Upper lobe of left lung (tissue), 6 donors: ENCODE data around the gene KCTD5. TPM values are rescaled to one million over a fixed set of nuclear protein-coding genes. Genes with fewer than 3 reads are reported as not detected.

ENCODE experiments used
- ATAC-seq, 2 donors: fragments of 200-7000 bp; cut with Tn5 transposase; one replicate each; pipeline ENCODE4 v1.9.1; 2022; ENCODE audit warnings: mild to moderate bottlenecking in 2 of 2, moderate library complexity in 2 of 2; ENCODE audit not compliant: low FRiP score in 2 of 2
- DNase-seq, 2 donors: peaks; one replicate each; pipeline ENCODE4 v3.0.0-alpha.2; 2019 to 2020
- H3K27ac ChIP-seq, 4 donors: fragments of 200-600 bp; sonication (generic); one replicate each; pipeline ENCODE4 v1.5.1; 2016 to 2019
- H3K27me3 ChIP-seq, 4 donors: fragments of 200-600 bp; sonication (generic); one replicate each; pipeline ENCODE4 v1.5.1; 2017 to 2019
- H3K36me3 ChIP-seq, 4 donors: fragments of 200-600 bp; sonication (generic); one replicate each; pipeline ENCODE4 v1.5.1; 2016 to 2019
- H3K4me1 ChIP-seq, 4 donors: fragments of 200-600 bp; sonication (generic); one replicate each; pipeline ENCODE4 v1.5.1; 2018 to 2019
- H3K4me3 ChIP-seq, 4 donors: fragments of 200-600 bp; sonication (generic); one replicate each; pipeline ENCODE4 v1.5.1; 2017 to 2019; ENCODE audit warnings: mild to moderate bottlenecking in 2 of 4, moderate library complexity in 1 of 4
- H3K9me3 ChIP-seq, 4 donors: fragments of 200-600 bp; sonication (generic); one replicate each; pipeline ENCODE4 v1.5.1; 2018 to 2019
- EP300 ChIP-seq, 4 donors: sonication (generic); formaldehyde crosslinking; IDR thresholded peaks; one replicate each; pipeline ENCODE4 v1.5.1; 2017; ENCODE audit warnings: antibody characterized with exemption in 4 of 4, control low read depth in 2 of 4
- POLR2A ChIP-seq, 4 donors: fragments of 450-650 bp; IDR thresholded peaks; one replicate each; pipeline ENCODE4 v1.5.1; 2016 to 2017; ENCODE audit warnings: antibody characterized with exemption in 4 of 4, mild to moderate bottlenecking in 2 of 4
- POLR2AphosphoS5 ChIP-seq, 2 donors: sonication (generic); formaldehyde crosslinking; IDR thresholded peaks; one replicate each; pipeline ENCODE4 v1.5.1; 2017; ENCODE audit warnings: antibody characterized with exemption in 2 of 2
- WGBS, 2 donors: methylation state at CpG; one replicate each; pipeline ENCODE4 v1.1.5; 2017 to 2018; 5-methylcytosine and 5-hydroxymethylcytosine counted together
- total RNA-seq, 6 donors: library from RNA; depleted of rRNA in 4 of 6; stranded (reverse); fragments of >200 nt in 4 of 6; gene quantifications; one replicate each; pipeline versions ENCODE4 v1.1.0 to v1.2.1, GENCODE V29; 2016 to 2021
- TF ChIP-seq, protein P1 (sequence below), 6 experiments: fragments of 450-650 bp in 4 of 6; fragments of 200-600 bp in 2 of 6; sonication (generic) in 2 of 6; IDR thresholded peaks; one replicate each; pipeline ENCODE4 v1.5.1; 2016 to 2019; ENCODE audit warnings: antibody characterized with exemption in 6 of 6
- donor health status: DM: no; HTN: no; CAD: no; lungs with moderate emphysema.
- donor health status: DM: no; HTN: yes; CAD: no; lungs with severe emphysema.

Gene KCTD5
- total RNA-seq, 6 donors from 2014 or later = 25.7 to 45.5 (median 33.0) TPM

- H3K36me3 ChIP-seq = peaks cover 26 to 93% (median 86%) of the 10 kb centered on the region in 4 donors
- TF ChIP-seq POLR2A (IDR thresholded peaks at IDR 0.05) (no peak), POLR2AphosphoS5 (IDR thresholded peaks at IDR 0.05) (no peak), EP300 (IDR thresholded peaks at IDR 0.05) (no peak)
- TF ChIP-seq, protein P1, sequence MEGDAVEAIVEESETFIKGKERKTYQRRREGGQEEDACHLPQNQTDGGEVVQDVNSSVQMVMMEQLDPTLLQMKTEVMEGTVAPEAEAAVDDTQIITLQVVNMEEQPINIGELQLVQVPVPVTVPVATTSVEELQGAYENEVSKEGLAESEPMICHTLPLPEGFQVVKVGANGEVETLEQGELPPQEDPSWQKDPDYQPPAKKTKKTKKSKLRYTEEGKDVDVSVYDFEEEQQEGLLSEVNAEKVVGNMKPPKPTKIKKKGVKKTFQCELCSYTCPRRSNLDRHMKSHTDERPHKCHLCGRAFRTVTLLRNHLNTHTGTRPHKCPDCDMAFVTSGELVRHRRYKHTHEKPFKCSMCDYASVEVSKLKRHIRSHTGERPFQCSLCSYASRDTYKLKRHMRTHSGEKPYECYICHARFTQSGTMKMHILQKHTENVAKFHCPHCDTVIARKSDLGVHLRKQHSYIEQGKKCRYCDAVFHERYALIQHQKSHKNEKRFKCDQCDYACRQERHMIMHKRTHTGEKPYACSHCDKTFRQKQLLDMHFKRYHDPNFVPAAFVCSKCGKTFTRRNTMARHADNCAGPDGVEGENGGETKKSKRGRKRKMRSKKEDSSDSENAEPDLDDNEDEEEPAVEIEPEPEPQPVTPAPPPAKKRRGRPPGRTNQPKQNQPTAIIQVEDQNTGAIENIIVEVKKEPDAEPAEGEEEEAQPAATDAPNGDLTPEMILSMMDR (IDR thresholded peaks at IDR 0.05) = no peak
- DNase-seq (peak in 1 of 2 donors; percentile 50), ATAC-seq (no peak)
- no peaks in the 10 kb centered on the region for H3K9me3 ChIP-seq
- 83 to 92% methylated on average over 3 to 9 of the region's 13 CpGs for WGBS, 2 donors
- no peaks in the 10 kb centered on the region for H3K27me3 ChIP-seq
- no peaks in the 10 kb centered on the region for H3K4me1 ChIP-seq
- H3K4me3 ChIP-seq = no peak overlapping the region
- no peak overlapping the region for H3K27ac ChIP-seq
Observed at GRCh38 chr16:2700786-2701185, 18.5 kb downstream of the KCTD5 start.

GRCh38 chr16:2701272-2701671 is 18.9 kb downstream of the KCTD5 start:
- ATAC-seq (no peak), DNase-seq (peak in 1 of 2 donors; percentile 66)
- Histone ChIP-seq H3K36me3 (peaks cover 26 to 97% (median 89%) of the 10 kb centered on the region in 4 donors), H3K27ac (no peak overlapping the region), H3K4me3 (no peak overlapping the region), H3K4me1 (no peaks in the 10 kb centered on the region), H3K27me3 (no peaks in the 10 kb centered on the region), H3K9me3 (no peaks in the 10 kb centered on the region)
- TF ChIP-seq POLR2A (IDR thresholded peaks at IDR 0.05) = no peak
- no peak for TF ChIP-seq EP300 (IDR thresholded peaks at IDR 0.05)
- TF ChIP-seq POLR2AphosphoS5 (IDR thresholded peaks at IDR 0.05) = no peak
- TF ChIP-seq, protein P1 (IDR thresholded peaks at IDR 0.05) = no peak
- WGBS, 2 donors = 93 to 95% methylated on average over 7 to 14 of the region's 15 CpGs

DNA sequence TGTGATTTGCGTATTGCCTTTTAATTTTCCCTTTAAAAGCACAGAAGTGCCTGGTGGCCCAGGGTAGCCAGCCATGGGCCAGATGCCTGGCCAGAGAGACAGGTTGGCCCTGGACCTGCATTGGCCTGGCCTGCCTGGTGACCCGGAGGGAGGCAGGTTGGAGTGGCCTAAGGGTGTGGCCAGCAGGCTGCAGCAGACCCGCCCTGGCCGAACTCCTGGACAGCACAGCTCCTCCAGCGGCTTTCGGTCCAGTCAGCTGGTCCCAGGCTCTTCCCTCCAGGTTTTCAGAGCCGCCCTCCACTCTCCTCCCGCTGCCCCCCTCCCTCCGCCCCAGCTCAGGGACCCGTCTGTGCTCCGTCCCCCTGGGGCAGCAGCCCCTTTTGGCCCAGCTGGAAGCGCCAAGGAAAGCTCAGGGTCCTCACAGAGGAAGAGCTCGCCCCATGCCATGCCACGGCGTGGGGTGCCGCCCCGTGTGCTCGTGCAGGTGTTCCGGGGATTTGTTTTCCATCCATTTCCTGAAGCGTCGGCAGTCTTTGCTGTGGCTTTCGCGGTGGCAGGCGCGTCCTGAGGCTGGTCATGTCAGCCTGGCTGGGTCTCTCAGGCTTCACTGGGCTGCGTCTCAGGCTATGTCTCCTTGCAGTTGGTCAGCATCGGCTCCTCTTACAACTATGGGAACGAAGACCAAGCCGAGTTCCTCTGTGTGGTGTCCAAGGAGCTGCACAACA is 19.6 kb downstream of the KCTD5 start:
- H3K36me3 ChIP-seq = peaks cover 26 to 98% (median 89%) of the 10 kb centered on the region in 4 donors
- H3K27ac ChIP-seq = no peak overlapping the region
- ATAC-seq (no peak), DNase-seq (peak in 1 of 2 donors; percentile 61)
- 90 to 91% methylated on average over 25 to 28 of the region's 29 CpGs for WGBS, 2 donors
- H3K9me3 ChIP-seq = no peaks in the 10 kb centered on the region
- no peaks in the 10 kb centered on the region for H3K27me3 ChIP-seq
- TF ChIP-seq POLR2AphosphoS5 (IDR thresholded peaks at IDR 0.05) (no peak), EP300 (IDR thresholded peaks at IDR 0.05) (no peak), POLR2A (IDR thresholded peaks at IDR 0.05) (no peak)
- TF ChIP-seq, protein P1 (IDR thresholded peaks at IDR 0.05) = no peak
- no peaks in the 10 kb centered on the region for H3K4me1 ChIP-seq
- no peak overlapping the region for H3K4me3 ChIP-seq

DNA sequence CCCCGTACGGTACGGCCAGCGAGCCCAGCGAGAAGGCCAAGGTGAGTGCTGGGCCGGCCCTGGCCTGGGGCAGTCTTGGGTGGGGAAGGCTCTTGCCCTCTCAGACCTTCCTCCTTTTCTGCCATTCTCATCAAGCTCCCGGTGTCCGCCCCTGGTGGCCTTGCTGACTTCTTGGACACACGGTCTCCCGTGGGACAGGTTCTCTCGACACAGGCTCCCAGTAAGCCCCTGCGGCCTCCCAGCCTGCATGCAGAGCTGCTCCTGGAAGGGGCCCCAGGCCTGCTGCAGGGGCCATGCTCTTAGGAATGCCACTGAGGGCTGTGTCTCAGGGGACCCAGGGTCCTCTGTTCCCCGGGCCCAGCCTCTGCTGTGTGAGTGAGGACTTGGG is 20.1 kb downstream of the KCTD5 start:
- Histone ChIP-seq H3K27ac (no peak overlapping the region), H3K27me3 (no peaks in the 10 kb centered on the region), H3K4me3 (no peak overlapping the region), H3K36me3 (peaks cover 28 to 98% (median 89%) of the 10 kb centered on the region in 4 donors), H3K4me1 (no peaks in the 10 kb centered on the region), H3K9me3 (no peaks in the 10 kb centered on the region)
- ATAC-seq = no peak
- TF ChIP-seq, protein P1 (IDR thresholded peaks at IDR 0.05) = no peak
- TF ChIP-seq POLR2AphosphoS5 (IDR thresholded peaks at IDR 0.05) = no peak
- no peak for TF ChIP-seq POLR2A (IDR thresholded peaks at IDR 0.05)
- TF ChIP-seq EP300 (IDR thresholded peaks at IDR 0.05) = no peak
- whole genome bisulfite sequencing, 2 donors = 96 to 100% methylated on average over 1 to 13 of the region's 13 CpGs
- DNase-seq = no peak
